Bronchial epithelial cell (primary cell): Measurements from ENCODE around the gene HTR1D. TPM values are rescaled to one million over a fixed set of nuclear protein-coding genes. Genes with fewer than 3 reads are reported as not detected.

Experiments used
- DNase-seq: peaks from one replicate; pipeline ENCODE4 v3.0.0-alpha.2; 2010; ENCODE audit warnings: low read depth
- FAIRE-seq: peaks from 2 replicates; lab custom pipeline; 2011; peaks lifted over from hg19 to GRCh38; lab: Jason Lieb, UNC
- H3K27me3 ChIP-seq: 2 replicates; pipeline ENCODE4 v1.5.1; 2011; ENCODE audit warnings: low read length; ENCODE audit not compliant: control insufficient read depth, insufficient read depth
- H3K36me3 ChIP-seq: 2 replicates; pipeline ENCODE4 v1.5.1; 2011; ENCODE audit warnings: low read length; ENCODE audit not compliant: control insufficient read depth, insufficient read depth
- H3K4me3 ChIP-seq: 2 replicates; pipeline ENCODE4 v1.5.1; 2011; ENCODE audit warnings: mild to moderate bottlenecking, low read depth, low read length, control low read depth
- CTCF ChIP-seq: IDR thresholded peaks from 2 replicates; pipeline ENCODE4 v1.5.1; 2011; ENCODE audit warnings: mild to moderate bottlenecking, moderate library complexity, low read length, control low read depth, inconsistent platforms; ENCODE audit not compliant: insufficient read depth, severe bottlenecking
- total RNA-seq: library from RNA; depleted of rRNA; stranded (reverse); fragments of >200 nt; gene quantifications from 2 replicates; pipeline ENCODE4 v1.2.1, GENCODE V29; 2014

HTR1D gene
- total RNA-seq, 1 donor from 2014 or later = 0.26 TPM

- DNase-seq = peak; percentile 39
- FAIRE-seq = no peak
- Histone ChIP-seq H3K27me3 (peaks cover 14% of the 10 kb centered on the region), H3K36me3 (no peaks in the 10 kb centered on the region), H3K4me3 (no peak overlapping the region)
- no peak for TF ChIP-seq CTCF
Observed at GRCh38 chr1:23214640-23215039, 2.7 kb downstream of the HTR1D start.

GRCh38 chr1:23211955-23212354, 5.3 kb downstream of the HTR1D start:
- Histone ChIP-seq H3K27me3 (peaks cover 9% of the 10 kb centered on the region), H3K36me3 (no peaks in the 10 kb centered on the region), H3K4me3 (no peak overlapping the region)
- TF ChIP-seq CTCF = no peak
- FAIRE-seq (no peak), DNase-seq (peak; percentile 42)

- Histone ChIP-seq H3K36me3 (no peaks in the 10 kb centered on the region), H3K27me3 (peaks cover 1% of the 10 kb centered on the region), H3K4me3 (no peak overlapping the region)
- DNase-seq (peak; percentile 78), FAIRE-seq (no peak)
- TF ChIP-seq CTCF = no peak
Observed at GRCh38 chr1:23210963-23211362, 6.3 kb downstream of the HTR1D start.

- Histone ChIP-seq H3K4me3 (no peak overlapping the region), H3K36me3 (no peaks in the 10 kb centered on the region), H3K27me3 (no peaks in the 10 kb centered on the region)
- FAIRE-seq = no peak
- peak; percentile 79 for DNase-seq
- no peak for TF ChIP-seq CTCF
Observed at GRCh38 chr1:23210351-23210785, 6.9 kb downstream of the HTR1D start.

- H3K4me3 ChIP-seq = no peak overlapping the region
Observed at GRCh38 chr1:23209770-23210169, 7.5 kb downstream of the HTR1D start.

More at GRCh38 chr1:23209770-23210169, 7.5 kb downstream of the HTR1D start:
- TF ChIP-seq CTCF = no peak
- no peaks in the 10 kb centered on the region for H3K27me3 ChIP-seq
- H3K36me3 ChIP-seq = no peaks in the 10 kb centered on the region
- DNase-seq = peak; percentile 30
- no peak for FAIRE-seq
